Pancreas (tissue), 10 donors: ENCODE data around the gene MYZAP. TPM values are rescaled to one million over a fixed set of nuclear protein-coding genes. Genes with fewer than 3 reads are reported as not detected.

Source experiments
- ATAC-seq, 4 donors: fragments of 200-7000 bp; cut with Tn5 transposase; one replicate each; pipeline versions ENCODE4 v1.8.0 to v1.9.1; 2020; ENCODE audit warnings: mild to moderate bottlenecking in 4 of 4, moderate library complexity in 4 of 4
- DNase-seq, 6 donors: peaks; one replicate each; pipeline ENCODE4 v3.0.0-alpha.2; 2020
- FAIRE-seq: peaks from 2 replicates; lab custom pipeline; 2012; peaks lifted over from hg19 to GRCh38; lab: Jason Lieb, UNC
- H3K27ac ChIP-seq, 4 donors: fragments of 200-600 bp; sonication (generic); 1 replicate in 3 of 4; 2 replicates in 1 of 4; pipeline versions ENCODE4 v1.5.0 to v1.8.0; 2020
- H3K27me3 ChIP-seq, 4 donors: fragments of 200-600 bp; one replicate each; pipeline ENCODE4 v1.8.0; 2021
- H3K36me3 ChIP-seq, 3 donors: fragments of 200-600 bp; sonication (generic) in 1 of 3; one replicate each; pipeline versions ENCODE4 v1.5.0 to v1.8.0; 2020 to 2021
- H3K4me1 ChIP-seq, 3 donors: fragments of 200-600 bp; one replicate each; pipeline ENCODE4 v1.8.0; 2021
- H3K4me3 ChIP-seq, 4 donors: fragments of 200-600 bp; sonication (generic) in 2 of 4; one replicate each; pipeline versions ENCODE4 v1.5.0 to v1.8.0; 2020 to 2021
- H3K9me3 ChIP-seq, 4 donors: fragments of 200-600 bp; one replicate each; pipeline ENCODE4 v1.8.0; 2021
- CTCF ChIP-seq, 4 donors: fragments of 200-600 bp; sonication (generic) in 3 of 4; IDR thresholded peaks; one replicate each; pipeline versions ENCODE4 v1.5.0 to v1.8.0; 2021; ENCODE audit warnings: antibody characterized with exemption in 4 of 4
- WGBS, 2 donors: extraction: QIAGEN DNeasy Blood & Tissue Kit; methylation state at CpG; one replicate each; pipeline ENCODE4 v1.1.7; 2013; 5-methylcytosine and 5-hydroxymethylcytosine counted together
- intact Hi-C, 3 donors: fragments of 100-400 bp; cut with DNase I; formaldehyde crosslinking; loops; one replicate each; pipeline versions ENCODE4 v1.11.1 to v1.14.2; 2022
- polyA plus RNA-seq, 2 donors: library from polyadenylated mRNA; stranded (reverse); fragments of 200-250 nt; gene quantifications; one replicate each; pipeline ENCODE4 v1.2.3, GENCODE V29; 2013
- total RNA-seq, 6 donors: library from RNA; stranded (reverse); fragmentation: NEBNext Ultra II Directional in 4 of 6; extraction: Animal tissue kit (Norgen Biotek cat#: 25700) in 4 of 6; gene quantifications; one replicate each; pipeline versions ENCODE4 v1.2.1 to v1.2.4, GENCODE V29; 2021 to 2023
- donor health status: healthy with polysubstance abuse.
- donor health status: DM: no; HTN: no; CAD: no; lungs with moderate emphysema.
- donor health status: DM: no; HTN: no; CAD: no.
- donor health status: control.
- donor health status: control.
- donor health status: Bipolar disorder and iron deficiency.
- donor health status: DM: yes; HTN: yes; CAD: no.
- donor health status: DM: no; HTN: no; CAD: no.
- donor health status: DM: no; HTN: no; CAD: no.
- donor health status: DM: yes; HTN: yes; CAD: no.

Gene MYZAP
- total and polyA plus RNA-seq, 8 donors, result 5.4 to 13.4 (median 9.4) TPM

DNA sequence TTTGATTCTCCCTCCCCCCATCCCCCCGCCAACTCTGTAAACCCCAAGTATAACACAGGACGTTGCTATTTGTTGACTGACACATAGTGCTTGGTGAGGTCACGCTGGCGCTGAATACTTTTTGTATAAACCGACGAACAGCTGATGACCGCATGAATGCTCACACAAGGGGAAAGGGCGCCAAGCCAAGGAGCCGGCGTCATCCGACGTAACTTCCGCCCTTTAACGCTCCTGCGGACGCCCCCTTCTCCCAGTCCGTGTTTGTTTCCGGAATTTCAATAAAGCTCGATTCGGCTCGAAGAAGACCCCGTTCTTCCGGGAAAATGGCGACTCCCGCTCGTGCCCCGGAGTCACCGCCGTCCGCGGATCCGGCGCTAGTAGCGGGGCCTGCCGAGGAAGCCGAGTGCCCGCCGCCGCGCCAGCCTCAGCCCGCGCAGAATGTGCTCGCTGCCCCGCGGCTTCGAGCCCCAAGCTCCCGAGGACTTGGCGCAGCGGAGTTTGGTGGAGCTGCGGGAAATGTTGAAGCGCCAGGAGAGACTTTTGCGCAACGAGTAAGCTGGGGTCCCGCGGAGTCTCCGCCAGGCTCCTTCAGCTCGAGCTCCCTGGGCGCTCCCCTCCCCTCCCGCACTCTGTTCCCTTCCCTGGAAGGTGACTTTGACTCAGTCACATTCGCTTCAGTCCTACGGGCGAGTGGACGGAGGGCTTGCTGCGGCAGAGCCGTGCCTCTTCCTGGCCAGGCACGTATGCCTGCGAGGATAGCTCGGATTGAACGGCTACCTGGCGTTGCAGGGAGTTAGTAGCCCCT lies 114.9 kb downstream of the MYZAP start, which contains the start of gene POLR2M:
Gene POLR2M, plus strand, starts transcription at position 310 of the 805 bp plus-strand sequence. Its CDS starts 129 bp downstream, at position 439.
- intact Hi-C loops, result no loop called here
- 2 to 3% methylated on average over 70 of the region's 70 CpGs for WGBS, 2 donors
- TF ChIP-seq CTCF (IDR thresholded peaks at IDR 0.05), result no peak
- Histone ChIP-seq H3K27me3 (no peaks in the 10 kb centered on the region), H3K4me1 (peaks cover 6 to 17% (median 15%) of the 10 kb centered on the region in 3 donors), H3K27ac (peak within 1 kb of the TSS; percentile 76 to 98 (median 94)), H3K4me3 (peak within 1 kb of the TSS; percentile 71 to 91 (median 84)), H3K9me3 (no peaks in the 10 kb centered on the region), H3K36me3 (peaks cover 0 to 10% (median 0%) of the 10 kb centered on the region in 3 donors)
- DNase-seq (peak; percentile 93 to 98 (median 97)), ATAC-seq (peak; percentile 92 to 97 (median 96)), FAIRE-seq (peak; percentile 92)

- H3K27ac ChIP-seq, result peak overlapping the region in 2 of 4 donors; percentile 96 to 98
- no peaks in the 10 kb centered on the region for H3K27me3 ChIP-seq
- FAIRE-seq (no peak), DNase-seq (no peak), ATAC-seq (peak in 1 of 4 donors; percentile 25)
- 22 to 25% methylated on average over 4 of the region's 4 CpGs for WGBS, 2 donors
- H3K36me3 ChIP-seq, result peaks cover 0 to 25% (median 10%) of the 10 kb centered on the region in 3 donors
- intact Hi-C loops, result no loop called here
- no peaks in the 10 kb centered on the region for H3K9me3 ChIP-seq
- TF ChIP-seq CTCF (IDR thresholded peaks at IDR 0.05), result no peak
- peaks cover 6 to 17% (median 15%) of the 10 kb centered on the region in 3 donors for H3K4me1 ChIP-seq
- peak overlapping the region in 3 of 4 donors; percentile 71 to 91 (median 91) for H3K4me3 ChIP-seq
These were observed 116.3 kb downstream of the MYZAP start for GRCh38 chr15:57708047-57708446.

DNA sequence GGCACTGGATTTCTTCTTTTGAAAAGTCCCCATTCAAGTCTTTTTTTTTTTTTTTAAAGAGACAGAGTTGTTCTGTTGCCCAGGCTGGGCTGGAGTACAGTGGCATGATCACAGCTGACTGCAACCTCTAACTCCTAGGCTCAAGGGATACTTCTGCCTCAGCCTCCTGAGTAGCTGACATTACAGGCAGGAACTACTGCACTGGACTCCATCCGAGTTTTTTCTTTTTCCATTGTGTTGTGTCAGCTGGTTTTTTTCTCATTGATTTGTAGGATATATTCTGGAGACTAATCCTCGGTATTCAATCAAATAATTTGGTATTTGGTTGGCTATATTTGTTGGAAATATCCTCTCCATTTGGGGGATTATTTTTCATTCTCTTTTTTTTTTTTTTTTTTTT lies 126.6 kb downstream of the MYZAP start:
- FAIRE-seq (no peak), DNase-seq (no peak), ATAC-seq (peak; percentile 66 to 87 (median 72))
- no peak overlapping the region for H3K4me3 ChIP-seq
- no peak overlapping the region for H3K27ac ChIP-seq
- 34 to 46% methylated on average over 2 of the region's 2 CpGs for WGBS, 2 donors
- intact Hi-C loops, result no loop called here
- no peak for TF ChIP-seq CTCF (IDR thresholded peaks at IDR 0.05)
- peaks cover 0 to 13% (median 0%) of the 10 kb centered on the region in 3 donors for H3K36me3 ChIP-seq
- H3K4me1 ChIP-seq, result no peaks in the 10 kb centered on the region
- no peaks in the 10 kb centered on the region for H3K27me3 ChIP-seq
- H3K9me3 ChIP-seq, result no peaks in the 10 kb centered on the region

DNA sequence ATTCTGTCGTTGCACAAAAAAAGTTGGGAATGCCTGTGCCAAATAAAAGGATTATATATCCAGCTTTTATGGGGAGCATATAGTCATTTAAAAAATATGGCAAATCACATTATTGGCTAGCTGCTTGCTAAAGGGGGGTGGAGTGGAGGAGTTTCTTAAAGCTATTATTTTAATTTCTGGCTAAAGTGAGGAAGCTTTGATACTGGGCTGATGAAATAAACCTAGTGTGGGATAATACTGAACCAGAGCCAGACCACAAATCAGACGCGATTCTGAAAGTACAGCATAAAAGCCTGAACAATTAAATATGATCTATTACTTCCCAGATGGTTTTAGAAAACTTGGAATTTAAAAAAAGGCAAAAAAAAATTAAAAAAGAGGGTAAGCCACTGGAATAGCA lies 129.2 kb downstream of the MYZAP start:
- no peak for FAIRE-seq
- TF ChIP-seq CTCF (IDR thresholded peaks at IDR 0.05), result no peak
- WGBS, 2 donors, result 80 to 88% methylated on average over 3 of the region's 3 CpGs

DNA sequence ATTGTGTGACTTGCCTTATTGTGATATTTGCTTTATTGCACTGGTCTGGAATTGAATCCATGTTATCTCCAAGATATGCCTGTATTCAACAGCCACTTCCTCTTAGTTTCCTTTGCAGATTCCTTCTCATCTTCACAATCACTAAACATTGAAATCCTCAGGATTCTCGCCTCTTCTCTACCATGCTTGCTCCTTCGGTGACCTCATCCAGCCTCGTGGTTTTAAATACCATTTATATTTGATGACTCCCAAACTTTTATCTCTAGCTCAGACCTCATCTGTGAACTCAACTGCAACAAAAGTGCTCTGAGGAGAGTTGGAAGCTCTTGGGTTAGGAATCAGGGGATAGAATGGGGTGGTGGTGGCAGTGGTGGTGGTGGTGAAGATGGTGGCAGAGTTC lies 134.7 kb downstream of the MYZAP start:
- ATAC-seq (no peak), DNase-seq (no peak), FAIRE-seq (no peak)
- intact Hi-C loops, result no loop called here
- Histone ChIP-seq H3K36me3 (no peaks in the 10 kb centered on the region), H3K4me3 (no peak overlapping the region), H3K4me1 (no peaks in the 10 kb centered on the region), H3K9me3 (no peaks in the 10 kb centered on the region), H3K27ac (no peak overlapping the region), H3K27me3 (no peaks in the 10 kb centered on the region)
- no peak for TF ChIP-seq CTCF (IDR thresholded peaks at IDR 0.05)
- 91 to 94% methylated on average over 3 of the region's 3 CpGs for WGBS, 2 donors

More for the DNA sequence above, 129.2 kb downstream of the MYZAP start:
- H3K4me3 ChIP-seq, result no peak overlapping the region
- no peak overlapping the region for H3K27ac ChIP-seq
- no peaks in the 10 kb centered on the region for H3K27me3 ChIP-seq
- ATAC-seq, result no peak
- no peak for DNase-seq
- intact Hi-C loops, result no loop called here
- no peaks in the 10 kb centered on the region for H3K9me3 ChIP-seq
- no peaks in the 10 kb centered on the region for H3K36me3 ChIP-seq
- H3K4me1 ChIP-seq, result no peaks in the 10 kb centered on the region
